ENCODE results near the gene SETD1B. TPM values are rescaled to one million over a fixed set of nuclear protein-coding genes. Genes with fewer than 3 reads are reported as not detected.

Gene SETD1B
- total and polyA plus RNA-seq, 2 of the 4 experiments (the other 2 are of a cell fraction): 0.90 to 5.1 TPM

DNA sequence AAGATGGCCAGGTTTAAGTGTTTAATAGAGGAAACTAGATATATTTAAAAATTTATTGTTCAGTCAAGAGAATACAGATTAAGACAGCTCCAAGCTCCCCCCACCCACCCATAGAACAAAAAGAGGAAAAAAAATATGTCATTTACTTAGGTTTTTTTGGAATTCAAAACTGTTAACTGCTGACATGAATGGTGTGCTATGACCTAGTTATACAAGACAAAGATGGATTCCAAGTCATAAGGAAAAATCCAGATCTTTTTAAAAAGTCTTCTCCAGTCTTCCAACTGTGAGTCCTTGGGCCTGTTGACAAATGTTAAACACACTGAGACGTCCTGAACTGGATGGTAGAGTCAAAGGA is 1.3 kb upstream of the SETD1B start:
- peak overlapping the region; percentile 99 for H3K4ac ChIP-seq (ENCODE audit: low read depth, low read length)
- no CpG with 5 or more reads among the region's 1 CpG for WGBS, 2 experiments (ENCODE audit: extremely low coverage in 2 of 2, insufficient read length in 1 of 2)
- peak overlapping the region; percentile 100 for H4K5ac ChIP-seq (ENCODE audit: low read depth, low read length)
- peaks cover 7% of the 10 kb centered on the region for H3K36me3 ChIP-seq (ENCODE audit: control insufficient read depth, insufficient read depth, low read length)
- H3K23ac ChIP-seq (ENCODE audit: low read depth, low read length): peak overlapping the region; percentile 100
- no peak for ATAC-seq (ENCODE audit: low read depth)
- in situ Hi-C loops (cut with MboI; ENCODE audit: low sequenced_read_pairs): no loop called here
- TF ChIP-seq MAZ (IDR thresholded peaks at IDR 0.05; ENCODE audit: borderline replicate concordance, low read depth, low read length) (no peak), SMC3 (IDR thresholded peaks at IDR 0.05; ENCODE audit: low read depth, low read length) (no peak), NFE2L2 (IDR thresholded peaks at IDR 0.05; ENCODE audit: low read depth, low read length) (no peak), ELK1 (IDR thresholded peaks at IDR 0.05; ENCODE audit: borderline replicate concordance, low read depth, low read length) (no peak), CEBPB (IDR thresholded peaks at IDR 0.05; ENCODE audit: low read depth, low read length) (no peak), RCOR1 (IDR thresholded peaks at IDR 0.05; ENCODE audit: insufficient replicate concordance, low read length) (no peak), CHD1 (IDR thresholded peaks at IDR 0.05; ENCODE audit: low read depth, low read length) (no peak; the same call in 1 of the 2 replicates), BHLHE40 (IDR thresholded peaks at IDR 0.05; ENCODE audit: low read depth, low read length) (no peak), MAFK (IDR thresholded peaks at IDR 0.05; ENCODE audit: low read depth, low read length) (no peak)
- TF ChIP-seq, protein P1, sequence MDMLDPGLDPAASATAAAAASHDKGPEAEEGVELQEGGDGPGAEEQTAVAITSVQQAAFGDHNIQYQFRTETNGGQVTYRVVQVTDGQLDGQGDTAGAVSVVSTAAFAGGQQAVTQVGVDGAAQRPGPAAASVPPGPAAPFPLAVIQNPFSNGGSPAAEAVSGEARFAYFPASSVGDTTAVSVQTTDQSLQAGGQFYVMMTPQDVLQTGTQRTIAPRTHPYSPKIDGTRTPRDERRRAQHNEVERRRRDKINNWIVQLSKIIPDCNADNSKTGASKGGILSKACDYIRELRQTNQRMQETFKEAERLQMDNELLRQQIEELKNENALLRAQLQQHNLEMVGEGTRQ (IDR thresholded peaks at IDR 0.05; ENCODE audit: low read depth, low read length): no peak
- TF ChIP-seq, protein P2, sequence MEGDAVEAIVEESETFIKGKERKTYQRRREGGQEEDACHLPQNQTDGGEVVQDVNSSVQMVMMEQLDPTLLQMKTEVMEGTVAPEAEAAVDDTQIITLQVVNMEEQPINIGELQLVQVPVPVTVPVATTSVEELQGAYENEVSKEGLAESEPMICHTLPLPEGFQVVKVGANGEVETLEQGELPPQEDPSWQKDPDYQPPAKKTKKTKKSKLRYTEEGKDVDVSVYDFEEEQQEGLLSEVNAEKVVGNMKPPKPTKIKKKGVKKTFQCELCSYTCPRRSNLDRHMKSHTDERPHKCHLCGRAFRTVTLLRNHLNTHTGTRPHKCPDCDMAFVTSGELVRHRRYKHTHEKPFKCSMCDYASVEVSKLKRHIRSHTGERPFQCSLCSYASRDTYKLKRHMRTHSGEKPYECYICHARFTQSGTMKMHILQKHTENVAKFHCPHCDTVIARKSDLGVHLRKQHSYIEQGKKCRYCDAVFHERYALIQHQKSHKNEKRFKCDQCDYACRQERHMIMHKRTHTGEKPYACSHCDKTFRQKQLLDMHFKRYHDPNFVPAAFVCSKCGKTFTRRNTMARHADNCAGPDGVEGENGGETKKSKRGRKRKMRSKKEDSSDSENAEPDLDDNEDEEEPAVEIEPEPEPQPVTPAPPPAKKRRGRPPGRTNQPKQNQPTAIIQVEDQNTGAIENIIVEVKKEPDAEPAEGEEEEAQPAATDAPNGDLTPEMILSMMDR (conservative IDR thresholded peaks at IDR 0.05; ENCODE audit: low read depth, low read length): no peak
- ChIA-PET CTCF (interaction anchor here (0.9 to 2.3 kb wide), 3 partner anchors 8 to 86 kb away, joined by 3 to 8 read pairs (median 6); partner anchors contain the start of genes PSMD9 and RHOF), POLR2A (ENCODE audit: unreplicated experiment) (interaction anchor here (0.7 to 3.4 kb wide), 4 partner anchors 8 to 85 kb away, joined by 3 to 20 read pairs (median 5); no protein-coding TSS in a partner anchor)
- peak overlapping the region; percentile 65; the same call in 1 of the 3 replicates for H2BK15ac ChIP-seq (ENCODE audit: low read depth, low read length)
- H3K79me1 ChIP-seq (ENCODE audit: low read depth in 1 of 2, low read length in 2 of 2): peaks cover 10 to 48% of the 10 kb centered on the region in 2 experiments; a peak in 3 of 4 replicates
- H3K9me1 ChIP-seq (ENCODE audit: insufficient read depth, low read length): peaks cover 4% of the 10 kb centered on the region; the same call in 1 of the 2 replicates
- H3K14ac ChIP-seq (replicated peaks; ENCODE audit: low read depth, low read length): peak overlapping the region; percentile 100
- H3K4me1 ChIP-seq (ENCODE audit: control insufficient read depth, insufficient read depth, low read length): peaks cover 29% of the 10 kb centered on the region
- H3K9ac ChIP-seq (ENCODE audit: low read depth, low read length): peak overlapping the region; percentile 93
- peak overlapping the region; percentile 99 for H2BK5ac ChIP-seq (ENCODE audit: low read depth, low read length, poor library complexity, severe bottlenecking)
- peak overlapping the region; percentile 52 for H3K4me3 ChIP-seq (ENCODE audit: insufficient read depth, low read depth, low read length)
- peak overlapping the region; percentile 91 for H2AK9ac ChIP-seq (replicated peaks; ENCODE audit: low read depth, low read length, poor library complexity)
- H2AK5ac ChIP-seq (ENCODE audit: low read depth, low read length): peak overlapping the region; percentile 97
- H3K18ac ChIP-seq (ENCODE audit: low read depth, low read length): peak overlapping the region; percentile 99
- no peak for DNase-seq
- dilution Hi-C loops (cut with HindIII; ENCODE audit: low sequenced_read_pairs, unreplicated experiment): no loop called here
- H3K27me3 ChIP-seq (ENCODE audit: control insufficient read depth, insufficient read depth, low read length): no peaks in the 10 kb centered on the region
- peak overlapping the region; percentile 99 for H4K91ac ChIP-seq (ENCODE audit: insufficient read depth, low read depth, low read length)
- peak overlapping the region; percentile 97 for H3K27ac ChIP-seq (ENCODE audit: insufficient read depth, low read length)
- no peak overlapping the region for H2BK20ac ChIP-seq (ENCODE audit: low read depth, low read length)
- H3K56ac ChIP-seq (ENCODE audit: extremely low read depth, insufficient read depth, low read length): peak overlapping the region; percentile 99
- H3K9me3 ChIP-seq (ENCODE audit: control insufficient read depth, insufficient read depth, low read length): no peaks in the 10 kb centered on the region
- H4K20me1 ChIP-seq (ENCODE audit: insufficient read depth, low read length): peaks cover 26% of the 10 kb centered on the region
- H2BK120ac ChIP-seq (ENCODE audit: low read depth, low read length): peak overlapping the region; percentile 85
- H2AFZ ChIP-seq (replicated peaks; ENCODE audit: low read length, poor library complexity): no peak overlapping the region
- intact Hi-C loops (cut with micrococcal nuclease): no loop called here
- TSS peak; percentile 95 for BruUV-seq (replicated peaks)
- peak overlapping the region; percentile 93 to 99 for H4K8ac ChIP-seq (ENCODE audit: low read depth in 2 of 2, low read length in 2 of 2)
- peak overlapping the region; percentile 96 for H3K4me2 ChIP-seq (ENCODE audit: low read depth, low read length)

Data from IMR-90 (cell line).